ENCODE results near the gene TMED7.

DNA sequence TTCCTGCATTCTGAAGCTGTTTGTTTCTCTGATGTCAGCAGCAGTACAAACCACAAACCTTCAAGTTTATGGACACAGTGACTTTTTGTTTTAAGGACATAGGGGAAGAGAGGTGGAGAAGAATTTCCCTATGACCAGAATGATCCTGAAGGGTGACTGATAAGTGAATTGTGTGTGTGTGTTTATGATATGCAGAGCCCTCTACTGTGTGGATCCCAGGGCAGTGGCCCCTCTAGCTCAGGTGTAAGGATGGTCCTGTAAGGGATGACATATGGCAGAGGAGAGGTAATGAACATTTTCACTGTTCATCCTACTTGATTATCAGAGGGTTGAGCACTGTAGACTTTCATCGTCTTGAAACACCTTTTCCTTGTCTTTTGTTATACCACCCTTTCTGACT is 30.6 kb upstream of the TMED7 start:
- TF ChIP-seq, protein P1, sequence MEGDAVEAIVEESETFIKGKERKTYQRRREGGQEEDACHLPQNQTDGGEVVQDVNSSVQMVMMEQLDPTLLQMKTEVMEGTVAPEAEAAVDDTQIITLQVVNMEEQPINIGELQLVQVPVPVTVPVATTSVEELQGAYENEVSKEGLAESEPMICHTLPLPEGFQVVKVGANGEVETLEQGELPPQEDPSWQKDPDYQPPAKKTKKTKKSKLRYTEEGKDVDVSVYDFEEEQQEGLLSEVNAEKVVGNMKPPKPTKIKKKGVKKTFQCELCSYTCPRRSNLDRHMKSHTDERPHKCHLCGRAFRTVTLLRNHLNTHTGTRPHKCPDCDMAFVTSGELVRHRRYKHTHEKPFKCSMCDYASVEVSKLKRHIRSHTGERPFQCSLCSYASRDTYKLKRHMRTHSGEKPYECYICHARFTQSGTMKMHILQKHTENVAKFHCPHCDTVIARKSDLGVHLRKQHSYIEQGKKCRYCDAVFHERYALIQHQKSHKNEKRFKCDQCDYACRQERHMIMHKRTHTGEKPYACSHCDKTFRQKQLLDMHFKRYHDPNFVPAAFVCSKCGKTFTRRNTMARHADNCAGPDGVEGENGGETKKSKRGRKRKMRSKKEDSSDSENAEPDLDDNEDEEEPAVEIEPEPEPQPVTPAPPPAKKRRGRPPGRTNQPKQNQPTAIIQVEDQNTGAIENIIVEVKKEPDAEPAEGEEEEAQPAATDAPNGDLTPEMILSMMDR (IDR thresholded peaks at IDR 0.05), result no peak
- no peak for TF ChIP-seq POLR2A (IDR thresholded peaks at IDR 0.05)

Data from uterus (tissue), 2 donors.